NCI-H345 treated with DMSO at 0.1 percent for 48 hours (cell line): ENCODE measurements around the gene GDNF.

Source experiments
- DNase-seq: peaks from one replicate; lab custom pipeline; 2025; ENCODE audit not compliant: unreplicated experiment; lab: John Stamatoyannopoulos, UW

Gene GDNF

GRCh38 chr5:37847978-37848425 lies 8.2 kb upstream of the GDNF start:
- peak; percentile 47 for DNase-seq

- DNase-seq, result no peak
Observed at GRCh38 chr5:37846786-37847310, 7.0 kb upstream of the GDNF start.

GRCh38 chr5:37844009-37844408 lies 4.2 kb upstream of the GDNF start:
- DNase-seq, result no peak

- DNase-seq, result no peak
Observed at GRCh38 chr5:37842048-37842447, 2.2 kb upstream of the GDNF start.

- no peak for DNase-seq
Observed at GRCh38 chr5:37841203-37841602, 1.4 kb upstream of the GDNF start.

GRCh38 chr5:37840053-37841034 lies 503 bp upstream of the GDNF start:
- no peak for DNase-seq

- no peak for DNase-seq
Observed at GRCh38 chr5:37838933-37839341, 904 bp downstream of the GDNF start.

GRCh38 chr5:37838152-37838932 lies 1.5 kb downstream of the GDNF start:
- DNase-seq, result no peak

- DNase-seq, result peak; percentile 32
Observed at GRCh38 chr5:37837414-37838032, 2.3 kb downstream of the GDNF start.

- DNase-seq, result no peak
Observed at GRCh38 chr5:37836592-37837413, 3.0 kb downstream of the GDNF start.

- DNase-seq, result no peak
Observed at GRCh38 chr5:37836235-37836591, 3.6 kb downstream of the GDNF start.

GRCh38 chr5:37835380-37835973 lies 4.4 kb downstream of the GDNF start:
- DNase-seq, result no peak

GRCh38 chr5:37834542-37835379 lies 5.1 kb downstream of the GDNF start:
- DNase-seq, result no peak

- DNase-seq, result no peak
Observed at GRCh38 chr5:37833990-37834389, 5.9 kb downstream of the GDNF start.

GRCh38 chr5:37831821-37832534 lies 7.9 kb downstream of the GDNF start:
- no peak for DNase-seq

GRCh38 chr5:37830348-37830747 lies 9.5 kb downstream of the GDNF start:
- no peak for DNase-seq

- DNase-seq, result peak; percentile 77
Observed at GRCh38 chr5:37825334-37825915, 14.4 kb downstream of the GDNF start.
